Measurements from ENCODE around the gene P2RX6. TPM values are rescaled to one million over a fixed set of nuclear protein-coding genes. Genes with fewer than 3 reads are reported as not detected.

The P2RX6 gene
- total and polyA plus RNA-seq, 9 of the 15 experiments (the other 6 are each of a cell fraction or from before 2014, with no cell fraction given), result 0.01 to 3.9 (median 1.5) TPM; not detected in 1

GRCh38 chr22:21013657-21014201, 1.2 kb upstream of the P2RX6 start (continued):
- TF ChIP-seq ZNF282 (CRISPR knock-in tag; IDR thresholded peaks at IDR 0.05) (no peak), ZNF668 (CRISPR knock-in tag; IDR thresholded peaks at IDR 0.05) (no peak; the same call in 1 of the 2 replicates), NFIX (CRISPR knock-in tag; IDR thresholded peaks at IDR 0.05; ENCODE audit: low read depth) (no peak), NFXL1 (CRISPR knock-in tag; IDR thresholded peaks at IDR 0.05) (no peak), ZFX (CRISPR knock-in tag; IDR thresholded peaks at IDR 0.05) (no peak), HNRNPH1 (optimal IDR thresholded peaks at IDR 0.05; ENCODE audit: low read depth, low read length) (no peak), ILF3 (IDR thresholded peaks at IDR 0.05; ENCODE audit: borderline replicate concordance) (no peak), TFAM (CRISPR knock-in tag; conservative IDR thresholded peaks at IDR 0.05) (no peak), POLR2AphosphoS5 (IDR thresholded peaks at IDR 0.05; ENCODE audit: control insufficient read depth, insufficient read depth, low read depth, low read length) (no peak), STAT6 (CRISPR knock-in tag; IDR thresholded peaks at IDR 0.05) (no peak), ARID3B (CRISPR knock-in tag; IDR thresholded peaks at IDR 0.05; ENCODE audit: borderline replicate concordance) (peak; percentile 97), GTF2F1 (IDR thresholded peaks at IDR 0.05; ENCODE audit: low read depth, low read length) (no peak; the same call in 1 of the 2 replicates), TBL1XR1 (IDR thresholded peaks at IDR 0.05; ENCODE audit: low read length in 2 of 2) (no peak), DACH1 (IDR thresholded peaks at IDR 0.05; ENCODE audit: partially characterized antibody) (no peak), ZNF12 (CRISPR knock-in tag; IDR thresholded peaks at IDR 0.05) (no peak), TARDBP (IDR thresholded peaks at IDR 0.05) (no peak), ZBTB8A (IDR thresholded peaks at IDR 0.05; ENCODE audit: partially characterized antibody) (no peak), NR2C1 (IDR thresholded peaks at IDR 0.05) (no peak), NR2C1 (tag; IDR thresholded peaks at IDR 0.05) (no peak), ZNF165 (CRISPR knock-in tag; IDR thresholded peaks at IDR 0.05; ENCODE audit: borderline replicate concordance) (peak; percentile 89), STAT5A (IDR thresholded peaks at IDR 0.05; ENCODE audit: borderline replicate concordance, low read length) (no peak; the same call in 1 of the 2 replicates), GTF2A2 (tag; IDR thresholded peaks at IDR 0.05) (no peak), RFX7 (CRISPR knock-in tag; IDR thresholded peaks at IDR 0.05) (no peak), TAF7 (tag; IDR thresholded peaks at IDR 0.05) (no peak; the same call in none of the 2 replicates), PURB (CRISPR knock-in tag; IDR thresholded peaks at IDR 0.05; ENCODE audit: low read depth) (no peak), NFE2 (IDR thresholded peaks at IDR 0.05; ENCODE audit: low read depth) (no peak)
- TF ChIP-seq, protein P1, sequence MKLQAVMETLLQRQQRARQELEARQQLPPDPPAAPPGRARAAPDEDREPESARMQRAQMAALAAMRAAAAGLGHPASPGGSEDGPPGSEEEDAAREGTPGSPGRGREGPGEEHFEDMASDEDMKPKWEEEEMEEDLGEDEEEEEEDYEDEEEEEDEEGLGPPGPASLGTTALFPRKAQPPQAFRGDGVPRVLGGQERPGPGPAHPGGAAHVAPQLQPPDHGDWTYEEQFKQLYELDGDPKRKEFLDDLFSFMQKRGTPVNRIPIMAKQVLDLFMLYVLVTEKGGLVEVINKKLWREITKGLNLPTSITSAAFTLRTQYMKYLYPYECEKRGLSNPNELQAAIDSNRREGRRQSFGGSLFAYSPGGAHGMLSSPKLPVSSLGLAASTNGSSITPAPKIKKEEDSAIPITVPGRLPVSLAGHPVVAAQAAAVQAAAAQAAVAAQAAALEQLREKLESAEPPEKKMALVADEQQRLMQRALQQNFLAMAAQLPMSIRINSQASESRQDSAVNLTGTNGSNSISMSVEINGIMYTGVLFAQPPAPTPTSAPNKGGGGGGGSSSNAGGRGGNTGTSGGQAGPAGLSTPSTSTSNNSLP (IDR thresholded peaks at IDR 0.05; ENCODE audit: borderline replicate concordance, low read depth, low read length), result no peak

Measured in K562 (cell line).